Mesothelial cell of epicardium (in vitro differentiated cells): Measurements from ENCODE around the gene RBBP6. TPM values are rescaled to one million over a fixed set of nuclear protein-coding genes. Genes with fewer than 3 reads are reported as not detected.

Experiments
- DNase-seq, 2 experiments: peaks; one replicate each; pipeline ENCODE4 v3.0.0; 2021; ENCODE audit warnings: low spot score in 2 of 2; ENCODE audit not compliant: unreplicated experiment in 2 of 2
- H3K27ac Mint-ChIP-seq: 2 replicates; pipeline ENCODE4 v1.8.0; 2021; ENCODE audit warnings: mixed read lengths
- H3K27me3 Mint-ChIP-seq: 2 replicates; pipeline ENCODE4 v1.8.0; 2021; ENCODE audit warnings: low read depth, mixed read lengths
- H3K36me3 Mint-ChIP-seq: 2 replicates; pipeline ENCODE4 v1.8.0; 2021; ENCODE audit warnings: mixed read lengths
- H3K4me1 Mint-ChIP-seq: 2 replicates; pipeline ENCODE4 v1.8.0; 2021; ENCODE audit warnings: mixed read lengths
- H3K4me3 Mint-ChIP-seq: 2 replicates; pipeline ENCODE4 v1.8.0; 2021; ENCODE audit warnings: mild to moderate bottlenecking, moderate library complexity, mixed read lengths
- H3K9me3 Mint-ChIP-seq: 2 replicates; pipeline ENCODE4 v1.8.0; 2021; ENCODE audit warnings: mixed read lengths
- CTCF ChIP-seq: fragments of 200-600 bp; sonication (generic); IDR thresholded peaks from one replicate; pipeline ENCODE4 v1.5.0; 2021; ENCODE audit warnings: antibody characterized with exemption; ENCODE audit not compliant: unreplicated experiment
- total RNA-seq: library from RNA; stranded (reverse); gene quantifications from 3 replicates; pipeline ENCODE4 v1.2.1, GENCODE V29; 2021

Gene RBBP6
- total RNA-seq, 1 donor from 2014 or later, result 101 TPM

- H3K36me3 Mint-ChIP-seq, result no peaks in the 10 kb centered on the region
- H3K4me1 Mint-ChIP-seq, result peaks cover 1% of the 10 kb centered on the region
- H3K4me3 Mint-ChIP-seq, result no peak overlapping the region
- H3K9me3 Mint-ChIP-seq, result no peaks in the 10 kb centered on the region
- peak; percentile 97 for TF ChIP-seq CTCF
- peak; percentile 56 to 87 for DNase-seq
- H3K27me3 Mint-ChIP-seq, result peaks cover 16% of the 10 kb centered on the region
- H3K27ac Mint-ChIP-seq, result no peak overlapping the region
These were observed 22.3 kb upstream of the RBBP6 start for GRCh38 chr16:24516900-24517669.

- no peaks in the 10 kb centered on the region for H3K9me3 Mint-ChIP-seq
- H3K27me3 Mint-ChIP-seq, result peaks cover 16% of the 10 kb centered on the region
These were observed 20.9 kb upstream of the RBBP6 start for GRCh38 chr16:24518498-24518897.

GRCh38 chr16:24520983-24521382 lies 18.4 kb upstream of the RBBP6 start:
- Mint-ChIP-seq H3K9me3 (no peaks in the 10 kb centered on the region), H3K4me3 (no peak overlapping the region), H3K27me3 (peaks cover 5% of the 10 kb centered on the region), H3K36me3 (no peaks in the 10 kb centered on the region), H3K4me1 (peaks cover 16% of the 10 kb centered on the region), H3K27ac (no peak overlapping the region)
- no peak for TF ChIP-seq CTCF
- DNase-seq, result no peak

More at GRCh38 chr16:24518498-24518897, 20.9 kb upstream of the RBBP6 start:
- no peaks in the 10 kb centered on the region for H3K36me3 Mint-ChIP-seq
- no peak for TF ChIP-seq CTCF
- peaks cover 4% of the 10 kb centered on the region for H3K4me1 Mint-ChIP-seq
- no peak overlapping the region for H3K27ac Mint-ChIP-seq
- H3K4me3 Mint-ChIP-seq, result no peak overlapping the region
- no peak for DNase-seq

- peak in 1 of 2 experiments; percentile 27 for DNase-seq
- Mint-ChIP-seq H3K27me3 (no peaks in the 10 kb centered on the region), H3K9me3 (no peaks in the 10 kb centered on the region), H3K4me3 (no peak overlapping the region), H3K4me1 (peaks cover 18% of the 10 kb centered on the region), H3K36me3 (no peaks in the 10 kb centered on the region), H3K27ac (no peak overlapping the region)
- no peak for TF ChIP-seq CTCF
These were observed 16.6 kb upstream of the RBBP6 start for GRCh38 chr16:24522751-24523150.

GRCh38 chr16:24523569-24523968 lies 15.8 kb upstream of the RBBP6 start:
- Mint-ChIP-seq H3K27me3 (no peaks in the 10 kb centered on the region), H3K27ac (peak overlapping the region; percentile 64), H3K4me1 (peaks cover 18% of the 10 kb centered on the region), H3K9me3 (no peaks in the 10 kb centered on the region), H3K4me3 (no peak overlapping the region), H3K36me3 (no peaks in the 10 kb centered on the region)
- no peak for TF ChIP-seq CTCF
- peak in 1 of 2 experiments; percentile 39 for DNase-seq
